Measurements from ENCODE around the gene CPM.
A peak's percentile ranks its signal among the peaks of the same experiment; 100 is the strongest.

CPM gene

GRCh38 chr12:68878283-68878682, 54.7 kb downstream of the CPM start:
- no peak for DNase-seq (ENCODE audit: low spot score)

- DNase-seq (ENCODE audit: low spot score) = no peak
Observed at GRCh38 chr12:68877583-68877982, 55.4 kb downstream of the CPM start.

DNA sequence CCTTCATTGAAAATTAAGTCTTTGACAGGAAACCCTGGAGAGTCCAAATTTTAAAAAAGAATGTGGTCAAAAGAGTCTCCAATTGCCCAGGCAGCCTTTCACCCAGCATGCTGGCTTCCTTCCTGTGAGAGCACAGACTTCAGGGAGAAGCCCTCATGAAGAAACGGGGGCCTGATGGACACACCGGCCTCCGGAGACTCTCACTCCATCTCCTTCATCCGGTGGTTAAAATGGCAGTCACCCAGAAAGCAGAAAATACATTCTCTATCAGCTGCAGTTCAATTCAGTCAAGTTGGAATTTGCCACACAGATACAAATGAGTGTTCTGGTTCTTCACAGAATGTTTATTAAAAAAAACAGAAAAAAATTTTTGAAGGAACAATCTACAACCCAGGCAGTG, 56.5 kb downstream of the CPM start:
- no peak for DNase-seq (ENCODE audit: low spot score)

GRCh38 chr12:68873316-68873715, 59.7 kb downstream of the CPM start:
- no peak for DNase-seq (ENCODE audit: low spot score)

DNA sequence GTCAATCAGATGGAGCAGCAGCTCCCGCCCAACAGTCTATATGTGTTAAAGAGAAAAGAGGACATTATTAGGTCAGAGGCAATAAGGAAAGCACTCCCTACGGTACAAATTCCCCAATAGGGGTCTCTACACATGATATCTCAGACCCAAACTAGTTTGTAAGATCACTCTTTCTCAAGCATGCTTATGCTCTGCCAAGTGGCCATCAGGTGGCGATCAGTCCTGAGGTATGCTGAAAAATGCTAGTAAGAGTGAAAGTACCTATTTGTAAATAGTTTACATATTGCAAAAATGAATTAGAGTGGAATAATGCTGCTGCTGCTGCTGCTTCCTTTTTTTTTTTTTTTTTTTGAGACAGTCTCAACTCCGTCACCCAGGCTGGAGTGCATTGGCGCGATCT, 61.0 kb downstream of the CPM start:
- peak; percentile 12 for DNase-seq (ENCODE audit: low spot score)

DNA sequence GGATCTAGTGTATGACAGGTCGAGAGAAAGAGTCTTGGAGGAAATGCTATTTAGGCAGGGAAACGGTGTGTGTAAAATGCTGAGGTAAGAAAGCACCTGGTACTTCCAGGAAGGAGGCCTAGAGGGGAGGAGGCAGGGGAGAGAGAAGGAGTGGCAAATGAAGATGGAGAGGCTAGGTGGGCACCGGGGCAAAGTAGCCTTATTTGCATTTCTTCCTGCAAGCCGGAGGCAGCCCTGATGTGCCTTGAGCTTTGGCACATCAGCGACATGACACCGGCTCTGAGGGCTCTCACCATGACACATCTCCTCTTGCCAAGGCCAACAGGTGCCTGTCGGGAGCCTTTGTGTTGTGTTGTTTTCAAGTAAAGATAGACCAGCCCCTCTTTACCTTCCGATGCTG, 61.6 kb downstream of the CPM start:
- DNase-seq (ENCODE audit: low spot score) = no peak

DNA sequence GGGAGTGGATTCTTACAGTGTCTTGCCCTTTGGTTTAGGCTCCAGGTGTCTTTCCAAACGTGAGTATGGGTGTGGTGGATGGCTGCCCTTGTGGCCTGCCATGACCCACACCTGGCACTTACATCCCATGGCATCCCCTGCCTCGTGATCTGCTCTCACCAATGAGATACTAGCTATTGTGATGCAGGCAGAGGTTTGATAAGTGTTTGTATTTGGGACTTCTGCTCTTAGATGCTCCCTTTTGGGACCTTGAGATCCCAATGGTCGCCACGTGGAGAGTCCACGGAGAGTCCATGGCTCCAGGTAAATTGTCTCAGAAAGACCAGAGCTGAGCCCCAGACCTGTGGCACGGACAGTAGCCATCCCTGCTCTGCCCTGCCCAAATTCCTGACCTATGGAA, 62.5 kb downstream of the CPM start:
- no peak for DNase-seq (ENCODE audit: low spot score)

DNA sequence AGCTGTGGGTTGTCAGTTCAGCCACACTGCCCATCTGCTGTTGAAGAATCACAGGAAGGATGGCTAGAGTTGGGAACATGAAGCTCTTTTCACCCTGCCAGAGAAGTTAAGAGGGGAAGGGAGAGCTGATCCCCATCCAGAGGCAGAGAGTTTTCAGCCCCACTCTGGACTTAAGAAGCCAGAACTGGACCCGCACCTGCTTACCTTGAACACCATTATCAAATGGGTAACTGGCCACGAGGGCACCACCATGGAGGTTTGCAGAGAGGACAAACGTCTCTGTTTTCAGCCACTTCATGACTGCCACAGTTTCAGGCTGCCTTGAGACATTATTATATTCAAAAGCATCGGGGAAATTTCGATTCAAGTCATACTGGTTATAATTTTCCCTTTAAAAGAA, 63.0 kb downstream of the CPM start:
- no peak for DNase-seq (ENCODE audit: low spot score)

GRCh38 chr12:68868043-68868790, 64.8 kb downstream of the CPM start:
- no peak for DNase-seq (ENCODE audit: low spot score)

DNA sequence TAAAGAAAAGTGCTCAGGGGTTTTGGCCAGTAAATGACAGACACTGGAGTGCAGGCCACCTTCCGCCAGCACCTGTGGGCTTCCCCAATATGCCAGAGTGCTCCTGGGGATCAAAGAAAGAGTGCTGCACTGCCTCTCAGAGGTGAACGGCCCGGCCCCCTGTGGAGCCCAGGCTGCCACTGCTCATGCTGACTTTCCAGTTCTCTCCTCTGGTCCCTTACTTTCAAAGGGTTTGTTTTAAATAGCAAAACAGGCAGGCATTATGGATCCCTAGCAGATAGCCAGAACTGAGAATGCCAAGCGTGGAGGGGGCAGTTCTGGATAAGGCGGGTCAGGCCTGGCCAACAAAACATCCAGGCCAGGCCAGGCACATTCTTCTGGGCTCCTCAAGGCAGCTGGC, 65.4 kb downstream of the CPM start:
- DNase-seq (ENCODE audit: low spot score) = no peak

GRCh38 chr12:68866950-68867349, 66.0 kb downstream of the CPM start:
- DNase-seq (ENCODE audit: low spot score) = no peak

DNA sequence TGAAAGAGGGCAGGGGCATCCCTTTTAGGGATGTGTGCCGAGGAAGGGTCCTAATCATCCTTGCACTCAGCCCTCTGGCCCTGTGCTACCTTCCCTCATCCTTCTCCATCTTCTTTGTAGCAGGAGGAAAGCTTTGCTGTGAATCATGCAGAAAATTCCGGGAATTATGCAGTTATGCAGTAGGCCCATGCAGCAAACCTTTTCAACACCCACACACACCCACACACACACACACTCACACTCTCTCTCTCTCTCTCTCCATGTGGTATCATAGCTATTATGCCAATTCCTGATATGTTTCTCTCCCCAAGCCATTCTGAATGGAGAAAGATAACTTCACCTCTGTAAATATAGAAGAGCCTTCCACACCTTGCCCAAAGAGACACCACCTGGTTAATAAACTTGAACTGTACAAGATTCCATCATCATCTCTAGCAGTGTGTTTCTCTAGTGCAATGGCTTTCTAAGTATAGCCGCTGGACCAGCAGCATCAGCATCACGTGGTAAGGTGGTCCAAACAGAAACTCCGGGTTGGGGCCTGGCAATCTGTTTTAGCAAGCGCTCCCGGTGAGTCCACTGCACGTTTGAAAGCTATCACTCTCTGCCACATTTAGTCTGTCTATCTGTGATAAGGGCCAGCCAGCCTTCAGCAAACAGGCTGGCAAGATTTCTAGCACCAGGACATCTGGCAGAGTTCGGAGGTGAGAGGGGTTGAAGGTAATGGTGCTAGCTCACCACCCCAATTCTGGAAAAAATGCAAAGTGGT, 67.4 kb downstream of the CPM start:
- DNase-seq (ENCODE audit: low spot score) = no peak

DNA sequence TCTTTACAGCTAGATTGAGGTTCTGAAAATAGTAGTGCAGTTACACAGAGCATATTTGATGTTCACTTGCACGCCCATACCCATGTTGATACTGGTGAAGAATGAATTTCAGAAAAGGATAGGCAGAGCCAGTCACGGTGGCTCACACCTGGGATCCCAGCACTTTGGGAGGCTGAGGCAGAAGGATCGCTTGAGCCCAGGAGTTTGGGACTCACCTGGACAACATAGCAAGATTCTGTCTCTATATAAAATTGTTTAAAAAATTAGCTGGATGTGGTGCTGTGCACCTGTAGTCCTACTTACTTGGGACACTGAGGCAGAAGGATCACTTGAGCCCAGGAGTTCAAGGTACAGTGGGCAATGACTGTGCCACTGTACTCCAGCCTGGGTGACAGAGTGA, 68.4 kb downstream of the CPM start:
- no peak for DNase-seq (ENCODE audit: low spot score)

- peak; percentile 68 for DNase-seq (ENCODE audit: low spot score)
Observed at GRCh38 chr12:68863886-68864454, 69.0 kb downstream of the CPM start.

- DNase-seq (ENCODE audit: low spot score) = no peak
Observed at GRCh38 chr12:68863109-68863770, 69.7 kb downstream of the CPM start.

GRCh38 chr12:68861890-68862289, 71.1 kb downstream of the CPM start:
- no peak for DNase-seq (ENCODE audit: low spot score)

DNA sequence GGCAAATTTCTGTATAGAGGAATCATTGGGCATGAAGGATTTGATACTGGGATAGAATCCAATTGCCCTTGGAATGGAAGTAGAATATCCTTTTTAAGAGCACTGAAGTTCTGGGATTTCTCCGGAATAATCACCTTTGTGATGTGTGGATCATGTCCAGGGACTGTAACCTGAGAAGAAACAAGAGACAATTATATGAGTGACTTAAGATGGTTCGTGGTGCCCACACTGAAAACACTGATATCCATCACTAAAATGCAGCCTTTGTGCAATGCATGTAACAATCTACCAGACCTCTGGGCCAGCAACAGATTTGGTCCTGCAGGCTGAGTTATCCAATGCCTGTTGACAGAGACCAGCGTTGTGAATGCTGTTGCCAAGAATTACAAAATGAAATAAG, 76.5 kb downstream of the CPM start:
- no peak for DNase-seq (ENCODE audit: low spot score)

- DNase-seq (ENCODE audit: low spot score) = no peak
Observed at GRCh38 chr12:68855771-68856170, 77.2 kb downstream of the CPM start.

GRCh38 chr12:68855111-68855510, 77.9 kb downstream of the CPM start:
- no peak for DNase-seq (ENCODE audit: low spot score)

DNA sequence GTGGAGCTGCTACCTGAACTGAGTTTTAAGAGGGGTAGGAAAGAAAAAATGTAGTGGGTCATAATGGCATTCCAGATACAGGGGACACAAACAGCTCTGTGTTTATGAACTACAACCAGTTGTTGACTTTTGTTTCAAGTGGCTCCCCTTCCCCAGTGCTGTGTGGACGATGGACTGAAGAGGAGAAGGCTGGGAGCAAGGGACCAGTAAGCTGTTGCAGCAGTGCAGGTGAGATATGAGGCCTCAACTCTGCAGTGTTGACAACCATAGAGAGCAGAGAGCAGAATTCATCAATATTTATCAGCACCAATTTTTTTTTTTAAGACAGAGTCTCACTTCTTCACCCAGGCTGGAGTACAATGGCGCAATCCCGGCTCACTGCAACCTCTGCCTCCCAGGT, 78.4 kb downstream of the CPM start:
- DNase-seq (ENCODE audit: low spot score) = no peak

DNA sequence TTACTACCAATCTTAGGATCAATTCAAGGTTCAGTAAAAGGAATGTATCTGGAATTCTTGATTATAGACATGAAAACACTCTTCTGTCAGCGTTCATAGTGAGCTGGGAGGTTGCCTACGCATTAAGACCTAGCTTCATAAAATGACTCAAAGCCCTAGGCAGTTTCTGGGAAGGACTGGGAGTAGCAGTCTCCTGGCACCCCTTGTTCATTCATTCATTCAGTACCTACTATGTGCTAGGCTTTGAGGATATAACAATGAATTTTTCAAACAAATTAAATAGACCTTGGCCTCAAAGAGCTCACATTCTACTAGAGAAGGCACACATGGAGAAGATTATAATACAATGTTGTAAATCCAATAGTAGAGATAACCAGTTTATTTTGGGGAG, 78.9 kb downstream of the CPM start:
- no peak for DNase-seq (ENCODE audit: low spot score)

DNA sequence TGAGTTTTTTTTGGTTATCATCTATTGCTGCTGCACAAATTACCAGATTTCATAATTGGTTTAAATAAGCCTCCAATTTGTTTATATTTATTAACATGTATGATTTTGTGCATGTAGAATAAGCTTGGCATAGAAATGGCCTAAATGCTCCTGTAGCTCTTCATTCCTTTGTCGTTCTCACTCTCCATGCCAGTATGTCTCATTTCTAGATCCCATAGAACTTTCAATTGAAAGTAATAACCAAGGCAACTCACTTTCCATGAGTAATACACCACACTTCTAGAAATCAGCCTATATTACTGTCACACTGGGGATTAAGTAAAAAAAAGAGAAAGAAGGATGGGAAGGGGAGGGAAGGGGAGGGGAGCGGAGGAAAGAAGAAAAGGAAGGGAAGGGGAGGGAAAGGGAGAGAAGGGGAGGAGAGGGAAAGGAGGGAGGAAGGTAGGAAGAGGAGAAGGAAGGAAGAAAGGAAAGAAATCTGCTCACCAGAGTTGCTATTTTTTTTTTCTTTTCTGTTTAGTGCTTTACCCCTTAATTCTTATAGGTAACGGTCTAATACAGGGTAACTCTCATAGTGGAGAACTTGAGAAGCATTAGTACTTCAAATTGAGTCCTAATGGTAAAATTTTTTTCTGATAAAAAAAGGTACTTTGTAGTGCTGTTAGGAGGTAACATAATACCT, 79.4 kb downstream of the CPM start:
- DNase-seq (ENCODE audit: low spot score) = no peak

All from GM03348 (cell line).